Gastrocnemius medialis (tissue), 4 donors: ENCODE data around the gene TRIM25.

Experiments used
- CTCF ChIP-seq, 5 experiments: fragments of 450-650 bp in 3 of 5; fragments of 200-600 bp in 2 of 5; sonication (generic) in 2 of 5; IDR thresholded peaks in 4 of 5; conservative IDR thresholded peaks in 1 of 5; 1 replicate in 4 of 5; 2 replicates in 1 of 5; pipeline ENCODE4 v1.5.1; 2016 to 2019; ENCODE audit warnings: antibody characterized with exemption in 5 of 5, mild to moderate bottlenecking in 3 of 5, moderate library complexity in 3 of 5
- POLR2A ChIP-seq, 2 donors: fragments of 450-650 bp; IDR thresholded peaks; one replicate each; pipeline ENCODE4 v1.6.1; 2017; ENCODE audit warnings: antibody characterized with exemption in 2 of 2, mild to moderate bottlenecking in 2 of 2, moderate library complexity in 2 of 2

GRCh38 chr17:56909742-56910508 lies 3.9 kb downstream of the TRIM25 start:
- TF ChIP-seq CTCF (IDR thresholded peaks at IDR 0.05 in 4 of 5, conservative IDR thresholded peaks at IDR 0.05 in 1 of 5) (no peak), POLR2A (IDR thresholded peaks at IDR 0.05) (peak; percentile 47 to 51)
